Measurements from ENCODE around the gene APOC4. TPM values are rescaled to one million over a fixed set of nuclear protein-coding genes. Genes with fewer than 3 reads are reported as not detected.
A peak's percentile ranks its signal among the peaks of the same experiment; 100 is the strongest.

The APOC4 gene
- total RNA-seq, 1 experiment from 2014 or later = not detected

- Histone ChIP-seq H3K4me2 (ENCODE audit: insufficient read depth, insufficient read length, low read length) (no peak overlapping the region), H2BK15ac (ENCODE audit: low read depth, low read length) (no peak overlapping the region), H4K8ac (replicated peaks; ENCODE audit: insufficient read length, low read depth, low read length) (no peak overlapping the region), H3K27ac (ENCODE audit: insufficient read length, low read depth, low read length) (no peak overlapping the region), H4K91ac (ENCODE audit: insufficient read length, low read depth, low read length) (no peak overlapping the region), H3K56ac (ENCODE audit: insufficient read length, low read depth, low read length) (no peak overlapping the region), H4K20me1 (ENCODE audit: control insufficient read depth, insufficient read depth, insufficient read length) (no peaks in the 10 kb centered on the region), H3K18ac (ENCODE audit: insufficient read length, low read depth, low read length) (no peak overlapping the region), H3K9ac (ENCODE audit: extremely low read depth, insufficient read length, low read length) (no peak overlapping the region), H2BK12ac (ENCODE audit: insufficient read length, low read depth, low read length) (no peak overlapping the region), H3K14ac (ENCODE audit: insufficient read depth, low read length) (no peak overlapping the region), H3T11ph (ENCODE audit: low read length) (no peak overlapping the region), H2BK120ac (ENCODE audit: low read depth, low read length, poor library complexity, severe bottlenecking) (no peak overlapping the region), H2BK20ac (ENCODE audit: low read depth, low read length, poor library complexity, severe bottlenecking) (no peak overlapping the region), H3K23ac (ENCODE audit: insufficient read length, low read depth, low read length) (no peak overlapping the region), H3K27me3 (ENCODE audit: insufficient read depth, low read length) (no peaks in the 10 kb centered on the region), H4K5ac (ENCODE audit: insufficient read length, low read depth, low read length) (no peak overlapping the region), H3K4me1 (ENCODE audit: insufficient read depth, low read length) (no peaks in the 10 kb centered on the region), H2AFZ (ENCODE audit: low read length) (no peak overlapping the region), H2BK5ac (ENCODE audit: insufficient read length, low read length) (no peak overlapping the region), H3K79me1 (ENCODE audit: insufficient read depth, low read depth, low read length, poor library complexity, severe bottlenecking) (no peaks in the 10 kb centered on the region), H3K23me2 (ENCODE audit: insufficient read length, low read depth, low read length, poor library complexity, severe bottlenecking) (no peaks in the 10 kb centered on the region), H3K4ac (ENCODE audit: low read depth, low read length) (no peak overlapping the region), H2AK5ac (ENCODE audit: insufficient read length, low read length) (no peak overlapping the region), H3K9me3 (ENCODE audit: control insufficient read depth, low read depth, low read length) (no peaks in the 10 kb centered on the region), H3K79me2 (ENCODE audit: insufficient read depth, low read length) (no peaks in the 10 kb centered on the region)
- TF ChIP-seq CTCF (conservative IDR thresholded peaks at IDR 0.05) = no peak
- no CpG with 5 or more reads among the region's 20 CpGs for WGBS (ENCODE audit: extremely low coverage, insufficient read length, low lambda C conversion rate)
- H3K4me1 Mint-ChIP-seq = no peaks in the 10 kb centered on the region
- H3K27me3 Mint-ChIP-seq (ENCODE audit: low read depth) = no peaks in the 10 kb centered on the region
- DNase-seq = no peak
- no peaks in the 10 kb centered on the region for H3K9me3 Mint-ChIP-seq
- no peak overlapping the region; a peak in 1 of 5 replicates for H3K4me3 Mint-ChIP-seq
- H3K27ac Mint-ChIP-seq = peak overlapping the region in 2 of 3 experiments; percentile 76; a peak in 3 of 7 replicates
- H3K36me3 Mint-ChIP-seq (ENCODE audit: insufficient read depth in 1 of 3, low read depth in 3 of 3) = peaks cover 12 to 55% (median 51%) of the 10 kb centered on the region in 3 experiments; a peak in 6 of 7 replicates
These were observed 45.2 kb downstream of the APOC4 start for GRCh38 chr19:44987148-44987675.

All from H9 (cell line).